ENCODE results near the gene SPTLC1.
"Not testable (repeated sequence)": the region's sequence is repeated elsewhere in the genome, so short reads cannot be mapped to it uniquely, and the experiment has no call there.

Gene SPTLC1

DNA sequence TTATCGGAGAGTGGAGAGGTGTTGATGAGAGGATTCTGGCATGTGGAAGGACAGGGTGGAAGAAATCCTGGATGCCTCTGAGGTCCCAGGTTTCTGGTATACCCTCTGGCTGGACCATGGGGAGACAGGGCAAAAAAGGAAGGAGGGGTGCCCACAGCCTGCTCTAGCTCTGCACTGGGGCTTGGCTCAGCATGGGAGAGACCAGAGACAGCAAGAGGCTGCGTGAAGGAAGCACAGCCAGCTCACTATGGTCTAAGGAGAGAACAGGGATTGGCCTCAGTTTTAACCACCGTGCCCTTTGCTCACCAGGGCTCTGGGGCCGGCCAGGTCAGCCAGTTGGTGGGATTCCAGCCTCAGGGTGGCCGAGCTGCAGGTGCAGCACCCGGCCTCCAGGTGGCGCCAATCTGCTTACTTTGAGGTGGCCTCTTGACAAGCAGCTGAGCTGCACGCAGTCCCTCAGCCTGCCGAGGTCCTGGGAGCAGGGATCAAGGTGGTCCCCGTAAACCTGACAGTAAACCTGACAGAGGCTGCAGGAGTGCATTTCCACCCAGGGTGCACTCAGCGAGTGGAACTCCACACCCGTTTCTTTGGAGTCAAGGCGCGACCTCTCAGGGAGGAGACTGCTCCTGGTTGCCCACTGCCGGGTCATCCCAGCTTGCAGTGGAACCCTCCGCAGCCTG is 25.0 kb upstream of the SPTLC1 start:
- peak; percentile 57 for DNase-seq

DNA sequence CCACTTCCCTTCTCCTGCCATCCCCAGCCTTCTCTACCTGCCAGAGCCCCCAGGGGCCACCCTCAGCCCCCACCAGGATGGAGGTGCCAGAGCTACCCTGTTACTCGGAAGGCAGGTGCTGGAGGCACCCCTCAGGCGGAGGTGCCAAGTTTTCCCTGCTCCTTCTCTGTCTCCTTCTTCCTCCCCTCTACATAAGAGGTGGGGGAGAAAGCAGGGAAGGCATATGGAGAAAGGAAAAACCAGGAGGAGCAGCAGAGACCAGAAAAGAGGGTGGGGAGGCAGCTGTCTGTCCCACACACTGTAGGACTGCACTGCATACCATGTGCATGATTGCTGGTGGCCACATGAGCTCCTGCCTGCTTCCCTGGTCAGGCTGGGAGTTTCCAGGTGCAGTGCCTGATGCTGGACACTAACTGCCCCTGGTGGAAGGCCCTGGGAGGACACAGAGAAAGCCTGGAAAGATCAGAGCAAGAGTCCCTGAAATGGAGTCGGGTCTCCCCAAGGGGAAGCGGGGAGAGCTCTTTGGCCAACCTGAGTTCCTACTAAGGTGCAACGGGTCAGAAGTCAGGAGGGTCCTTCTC is 23.8 kb upstream of the SPTLC1 start:
- not testable (repeated sequence) for DNase-seq

DNA sequence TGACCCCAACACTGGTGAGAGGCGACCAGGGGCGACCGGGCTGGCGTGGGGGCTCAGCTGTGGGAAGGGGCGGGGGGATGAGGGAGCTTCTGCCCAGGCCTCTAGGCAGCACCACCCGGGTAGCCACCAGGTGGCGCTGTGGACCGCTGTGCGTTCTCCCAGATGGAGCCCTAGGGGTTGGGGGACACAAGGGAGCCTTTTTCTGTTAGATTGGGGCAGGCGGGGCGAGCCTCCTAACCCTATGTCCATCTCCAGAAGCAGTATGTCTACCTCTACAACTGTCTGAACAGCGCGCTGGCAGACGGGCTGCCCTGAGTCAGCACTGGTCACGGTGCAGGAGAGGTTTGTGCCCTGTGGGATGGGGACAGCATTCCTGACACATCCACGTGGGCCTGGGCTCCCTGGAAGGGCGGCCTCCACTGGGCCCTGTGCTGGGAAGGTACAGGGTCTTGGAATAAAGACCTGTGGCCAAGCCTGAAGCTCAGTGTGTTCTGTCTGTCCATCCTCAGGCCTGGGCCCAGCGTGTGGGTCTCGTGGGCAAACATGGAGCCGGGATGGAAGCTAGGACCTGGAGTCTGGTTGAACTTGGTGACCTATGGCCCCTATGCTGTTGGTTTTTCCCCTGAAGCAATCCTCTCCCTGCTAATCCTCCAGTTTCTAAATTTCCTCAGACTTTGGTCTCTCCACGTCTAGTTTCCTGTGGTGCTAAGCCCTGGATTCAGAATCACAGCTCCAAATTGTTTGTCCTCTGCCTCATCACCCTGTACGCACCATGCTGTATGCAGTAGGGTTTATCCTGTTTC is 23.1 kb upstream of the SPTLC1 start:
- DNase-seq = peak; percentile 55

DNA sequence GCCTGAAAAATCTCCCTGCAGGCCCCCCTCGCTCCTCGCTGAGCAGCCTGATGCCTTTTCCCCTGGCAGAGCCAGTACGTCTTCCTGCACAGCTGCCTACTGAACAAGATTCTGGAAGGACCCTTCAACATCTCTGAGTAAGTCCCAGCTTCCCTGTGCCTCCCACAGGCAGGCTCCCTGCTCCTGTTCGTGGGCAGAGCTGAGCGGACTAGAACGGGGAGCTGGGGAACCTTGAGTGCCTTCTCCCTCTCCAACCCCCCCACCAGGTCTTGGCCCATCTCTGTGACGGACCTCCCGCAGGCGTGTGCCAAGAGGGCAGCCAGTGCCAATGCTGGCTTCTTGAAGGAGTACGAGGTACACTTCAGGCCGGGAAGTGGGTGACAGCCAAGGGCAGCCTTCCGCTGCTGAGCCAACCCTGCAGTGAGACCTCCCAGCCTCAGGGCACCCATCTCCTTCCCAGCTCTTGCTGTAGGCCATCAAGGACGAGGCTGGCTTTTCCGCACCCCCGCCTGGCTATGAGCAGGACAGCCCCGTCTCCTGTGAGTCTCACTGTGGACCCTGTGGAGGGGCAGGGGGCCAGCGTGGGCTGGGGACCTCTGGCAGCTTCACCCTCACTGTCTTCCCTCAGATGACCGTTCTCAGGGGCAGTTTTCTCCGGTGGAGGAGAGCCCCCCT is 21.1 kb upstream of the SPTLC1 start:
- no peak for DNase-seq

DNA sequence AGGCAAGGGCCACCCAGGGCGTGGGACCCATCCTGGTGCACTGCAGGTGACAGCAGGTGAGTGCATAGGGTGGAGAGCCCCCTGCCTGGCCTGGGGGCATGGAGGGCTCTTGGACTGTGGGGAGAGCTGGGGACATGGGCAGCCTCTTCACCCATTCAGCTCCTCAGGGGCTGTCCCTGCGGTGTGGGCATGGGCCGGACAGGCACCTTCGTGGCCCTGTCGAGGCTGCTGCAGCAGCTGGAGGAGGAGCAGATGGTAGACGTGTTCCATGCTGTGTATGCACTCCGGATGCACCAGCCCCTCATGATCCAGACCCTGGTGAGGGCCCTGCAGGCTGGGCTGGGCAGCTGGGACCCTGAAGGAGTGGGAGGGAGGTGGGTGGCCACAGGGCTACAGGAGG is 20.4 kb upstream of the SPTLC1 start:
- no peak for DNase-seq

DNA sequence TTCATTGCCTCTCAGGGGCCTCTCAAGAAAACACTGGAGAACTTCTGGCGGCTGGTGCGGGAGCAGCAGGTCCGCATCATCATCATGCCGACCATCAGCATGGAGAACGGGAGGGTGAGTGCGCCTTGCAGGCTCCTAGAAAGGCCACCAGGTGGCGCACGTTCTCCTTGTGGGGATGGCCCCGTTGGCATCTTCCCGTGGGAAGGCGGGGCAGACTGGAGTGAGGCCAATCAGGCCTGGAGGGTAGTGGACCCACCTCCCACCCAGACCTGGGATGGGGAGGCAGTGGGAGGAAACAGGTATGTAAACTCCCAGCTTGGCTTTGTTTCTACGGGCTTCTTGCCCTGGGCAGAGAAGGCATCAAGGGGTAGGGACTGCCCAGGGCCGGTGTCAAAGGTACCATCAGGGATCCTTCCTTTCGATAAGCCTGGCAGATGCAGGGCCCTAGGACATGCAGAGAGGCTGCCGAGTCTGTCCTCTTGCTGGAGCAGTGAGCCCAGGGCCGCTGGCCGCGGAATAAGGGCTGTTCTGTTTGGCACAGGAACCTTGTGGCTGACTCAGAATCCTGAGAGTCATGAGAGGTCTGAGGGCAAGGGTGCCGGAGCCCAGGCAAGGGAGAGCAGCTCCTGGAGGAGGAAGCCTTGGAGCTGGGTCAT is 18.9 kb upstream of the SPTLC1 start:
- peak; percentile 64 for DNase-seq

DNA sequence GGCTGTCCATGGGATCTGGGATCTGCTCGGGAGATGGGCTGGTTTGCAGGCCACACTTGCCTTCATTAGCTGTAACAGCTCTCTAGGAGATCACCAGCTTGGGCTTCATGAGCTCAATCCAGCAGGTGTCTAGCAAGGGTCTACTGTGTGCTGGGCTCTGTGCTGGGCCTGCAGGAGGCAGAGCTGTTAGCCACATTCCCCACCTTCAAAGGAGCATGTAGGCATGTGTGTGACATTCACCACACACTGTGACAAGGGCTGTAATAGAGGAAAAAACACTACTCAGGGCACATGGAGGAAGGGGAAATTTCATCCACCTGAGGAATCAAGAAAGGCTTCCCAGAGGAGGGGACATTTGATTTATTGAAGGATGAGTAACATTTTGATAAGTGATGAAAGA is 17.7 kb upstream of the SPTLC1 start:
- DNase-seq = not testable (repeated sequence)

DNA sequence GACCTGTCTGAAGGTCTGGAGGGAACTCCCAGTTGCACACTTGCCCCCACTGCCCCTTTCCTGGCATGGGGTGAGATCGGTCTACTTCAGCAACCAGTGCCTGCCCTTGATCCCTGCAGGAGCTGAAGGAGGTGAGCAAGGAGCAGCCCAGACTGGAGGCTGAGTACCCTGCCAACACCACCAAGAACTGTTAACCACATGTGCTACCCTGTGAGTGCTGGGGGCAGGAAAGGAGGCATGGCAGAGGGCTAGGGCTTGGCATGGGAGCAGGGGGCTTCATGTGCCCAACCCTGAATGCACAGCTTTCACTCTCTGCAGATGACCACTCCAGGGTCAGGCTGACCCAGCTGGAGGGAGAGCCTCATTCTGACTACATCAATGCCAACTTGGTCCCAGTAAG is 17.3 kb upstream of the SPTLC1 start:
- no peak for DNase-seq

DNA sequence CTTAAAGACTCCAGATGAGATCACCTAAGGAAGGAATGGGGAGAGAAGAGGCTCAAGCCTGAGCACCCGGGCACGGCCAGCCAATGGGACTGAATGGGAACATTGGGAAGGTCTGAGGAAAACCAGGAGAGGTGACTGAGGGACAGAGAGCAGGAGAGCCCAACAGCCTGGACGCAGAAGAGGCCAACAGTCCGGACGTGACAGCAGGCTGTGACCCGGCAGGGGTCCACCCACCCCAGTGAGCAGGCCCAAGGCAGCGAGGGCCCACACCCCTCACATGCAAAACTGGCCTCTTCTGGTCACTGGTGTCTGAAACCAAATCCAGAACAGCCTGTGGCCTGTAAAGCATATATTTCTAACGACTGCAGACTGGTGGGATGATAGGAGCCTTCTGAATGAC is 7.6 kb upstream of the SPTLC1 start:
- DNase-seq = no peak

DNA sequence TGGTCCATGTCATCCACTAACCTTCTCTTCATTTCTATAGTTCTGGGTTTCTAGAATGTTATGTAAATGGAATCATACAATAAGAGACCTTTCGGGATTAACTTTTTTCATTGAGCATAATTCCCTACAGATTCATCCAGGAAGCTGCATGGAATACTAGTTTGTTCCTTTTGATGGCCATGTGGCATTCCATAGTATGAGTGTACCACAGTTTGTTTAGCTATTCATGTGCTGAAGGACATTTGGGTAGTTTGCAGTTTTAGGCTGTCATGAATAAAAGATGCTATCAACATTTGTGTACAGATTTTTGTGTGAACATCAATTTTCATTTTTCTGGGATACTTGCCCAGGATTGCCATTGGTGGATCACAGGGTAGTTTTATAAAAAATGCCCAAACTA is 6.8 kb upstream of the SPTLC1 start:
- DNase-seq = no peak

DNA sequence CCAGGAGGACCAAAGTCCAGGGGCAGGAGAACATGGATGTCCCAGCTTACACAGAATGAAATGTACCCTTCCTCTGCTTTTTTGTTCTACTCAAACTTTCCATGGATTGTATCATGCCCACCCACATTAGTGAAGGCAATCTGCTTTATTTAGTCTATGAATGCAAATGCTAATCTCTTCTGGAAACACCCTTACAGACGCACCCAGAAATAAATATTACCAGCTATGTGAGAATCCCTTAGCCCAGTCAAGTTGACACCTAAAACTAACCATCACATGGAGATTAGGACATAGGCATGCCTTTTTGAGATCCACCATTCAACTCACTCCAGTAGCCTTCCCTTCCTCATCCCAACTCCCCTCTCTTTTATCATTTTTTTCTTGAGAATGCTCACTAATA is 6.1 kb upstream of the SPTLC1 start:
- DNase-seq = no peak

DNA sequence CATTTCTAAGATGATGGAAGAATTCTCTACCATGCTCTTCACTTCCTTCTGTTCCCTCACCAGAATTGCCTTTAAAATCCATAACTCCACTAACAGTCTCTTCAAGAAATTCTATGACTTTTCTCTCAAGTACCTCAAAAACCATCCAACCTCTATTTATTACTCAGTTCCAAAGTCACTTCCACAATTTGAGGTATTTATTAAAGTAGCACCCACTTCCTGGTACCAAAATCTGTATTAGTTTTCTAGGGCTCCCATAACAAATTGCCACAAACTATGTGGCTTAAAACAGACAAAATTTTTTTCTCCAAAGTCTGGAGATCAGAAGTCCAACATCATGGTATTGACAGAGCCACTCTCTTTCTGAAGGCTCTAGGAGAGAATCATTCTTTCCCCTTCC is 4.9 kb upstream of the SPTLC1 start:
- DNase-seq = no peak

DNA sequence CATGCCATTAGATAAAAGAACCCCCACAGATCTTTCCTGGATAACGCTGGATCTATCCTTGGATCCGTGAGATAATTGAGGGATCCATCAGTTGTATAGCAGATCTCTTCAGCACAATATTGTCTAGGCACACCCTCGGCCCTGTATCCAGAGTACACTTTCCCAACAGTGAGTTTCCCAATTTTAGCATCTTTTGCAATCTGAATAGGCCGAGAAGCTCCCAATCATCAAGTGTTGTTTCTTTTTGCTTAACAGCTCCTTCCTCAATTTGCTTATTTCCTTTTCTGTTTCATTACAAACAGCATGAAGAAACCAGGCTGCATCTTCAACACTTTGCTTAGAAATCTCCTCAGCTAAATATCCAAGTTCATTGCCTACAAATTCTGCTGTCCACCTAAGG is 4.4 kb upstream of the SPTLC1 start:
- DNase-seq = no peak

DNA sequence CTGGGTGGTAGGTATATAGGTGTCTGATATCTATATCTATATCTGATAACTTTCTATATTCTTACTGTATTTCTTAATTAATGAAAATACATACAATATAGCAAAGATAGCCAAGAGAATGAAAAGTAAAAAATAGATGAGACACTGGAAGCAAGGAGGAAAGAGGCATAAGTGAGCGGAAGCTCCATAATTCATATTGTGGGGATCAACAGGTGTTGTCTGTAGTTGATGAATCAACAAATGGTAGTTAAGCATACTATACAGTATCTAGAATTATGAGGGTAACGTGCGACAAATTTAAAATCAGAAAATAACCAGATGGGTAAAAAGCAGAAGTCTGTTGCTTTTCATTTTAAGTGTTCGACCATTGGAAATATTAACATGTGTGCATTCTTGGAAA is 7.1 kb downstream of the SPTLC1 start:
- no peak for DNase-seq

DNA sequence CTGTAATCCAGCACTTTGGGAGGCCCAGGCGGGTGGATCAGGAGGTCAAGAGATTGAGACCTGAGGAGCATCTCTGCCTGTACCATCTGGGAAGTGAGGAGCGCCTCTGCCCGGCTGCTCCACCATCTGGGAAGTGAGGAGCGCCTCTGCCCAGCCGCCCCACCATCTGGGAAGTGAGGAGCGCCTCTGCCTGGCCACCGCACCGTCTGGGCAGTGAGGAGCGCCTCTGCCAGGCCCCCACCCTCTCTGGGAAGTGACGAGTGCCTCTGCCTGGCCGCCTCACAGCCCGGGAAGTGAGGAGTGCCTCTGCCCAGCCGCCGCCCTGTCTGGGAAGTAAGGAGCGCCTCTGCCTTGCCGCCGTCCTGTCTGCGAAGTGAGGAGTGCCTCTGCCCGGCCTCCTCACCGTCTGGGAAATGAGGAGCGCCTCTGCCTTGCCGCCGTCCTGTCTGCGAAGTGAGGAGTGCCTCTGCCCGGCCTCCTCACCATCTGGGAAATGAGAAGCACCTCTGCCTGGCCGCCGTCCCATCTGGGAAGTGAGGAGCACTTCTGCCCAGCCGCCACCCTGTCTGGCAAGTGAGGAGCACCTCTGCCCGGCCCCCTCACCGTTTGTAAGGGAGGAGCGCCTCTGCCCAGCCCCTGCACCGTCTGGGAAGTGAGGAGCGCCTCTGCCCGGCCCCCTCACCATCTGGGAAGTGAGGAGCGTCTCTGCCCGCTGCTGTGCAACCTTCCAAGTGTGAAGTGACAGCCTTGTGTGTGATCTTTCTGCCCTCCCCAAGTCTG is 9.6 kb downstream of the SPTLC1 start:
- DNase-seq = not testable (repeated sequence)

DNA sequence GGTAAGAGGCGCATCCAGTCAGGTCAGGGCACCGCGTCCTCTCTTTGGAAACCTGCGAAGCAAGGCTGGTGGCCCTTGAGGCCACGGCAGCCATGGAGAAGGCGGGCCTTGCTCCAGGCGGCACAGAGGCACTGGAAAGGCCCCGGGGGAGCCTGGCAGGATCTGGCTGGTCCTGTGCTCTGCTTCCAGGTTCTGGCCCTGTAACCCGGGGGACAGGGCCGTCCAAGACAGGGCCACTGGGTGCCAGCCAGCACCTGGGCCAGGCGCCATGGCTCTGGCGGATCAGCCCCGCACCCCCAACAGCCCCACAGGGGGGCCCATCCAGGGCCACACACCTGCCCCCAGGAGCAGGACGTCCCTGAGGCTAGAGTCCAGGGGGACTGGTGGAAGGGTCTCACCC is 11.6 kb downstream of the SPTLC1 start:
- not testable (repeated sequence) for DNase-seq

DNA sequence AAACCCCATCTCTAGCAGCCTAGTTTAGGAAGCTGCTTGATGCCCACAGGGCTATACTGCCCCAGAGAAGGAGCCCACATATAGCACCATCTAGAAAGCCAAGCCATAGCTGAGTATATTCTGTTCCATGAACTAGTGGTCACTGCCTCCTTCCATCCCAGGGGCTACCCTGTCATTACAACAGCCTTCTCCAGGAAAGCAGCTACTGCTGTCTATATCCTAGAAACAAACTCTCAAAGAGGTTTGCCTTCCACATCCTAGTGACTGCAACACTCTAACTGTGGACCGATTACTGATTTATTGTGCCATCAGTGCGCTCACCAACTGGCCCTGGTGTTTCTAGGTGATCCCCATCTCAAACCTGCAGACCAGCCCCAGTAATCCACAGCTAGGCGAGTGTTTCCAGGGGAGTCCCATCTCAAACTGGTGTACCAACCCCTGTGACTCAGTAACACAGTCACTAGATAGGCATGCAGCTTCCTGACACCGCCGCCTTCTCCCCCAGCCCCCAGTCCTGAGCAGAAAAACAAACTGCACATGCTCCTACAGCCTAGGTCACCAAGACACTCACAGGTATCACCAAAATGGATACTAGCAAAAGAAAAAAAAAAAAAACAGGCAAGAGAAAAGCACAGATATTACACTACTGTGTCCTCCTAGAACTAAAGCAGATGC is 14.8 kb downstream of the SPTLC1 start:
- DNase-seq = no peak

DNA sequence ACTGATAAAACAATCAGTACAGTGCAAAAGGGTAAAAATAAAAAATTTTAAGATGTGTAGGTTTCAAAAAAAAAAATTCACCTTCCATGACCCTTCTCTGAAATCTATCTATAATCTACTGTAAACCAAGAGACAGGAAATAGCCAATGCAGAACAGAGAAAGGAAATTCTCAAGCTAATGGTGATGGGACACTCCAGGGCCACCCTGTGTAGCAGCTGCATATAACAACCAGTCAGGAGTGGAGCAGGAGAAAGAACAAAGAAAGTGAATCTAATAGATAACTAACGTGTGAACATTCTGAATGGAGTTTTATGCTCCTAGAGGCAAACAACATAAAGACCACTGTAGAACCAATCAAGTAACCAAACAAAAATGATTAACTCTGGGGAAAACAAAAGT is 16.6 kb downstream of the SPTLC1 start:
- no peak for DNase-seq

DNA sequence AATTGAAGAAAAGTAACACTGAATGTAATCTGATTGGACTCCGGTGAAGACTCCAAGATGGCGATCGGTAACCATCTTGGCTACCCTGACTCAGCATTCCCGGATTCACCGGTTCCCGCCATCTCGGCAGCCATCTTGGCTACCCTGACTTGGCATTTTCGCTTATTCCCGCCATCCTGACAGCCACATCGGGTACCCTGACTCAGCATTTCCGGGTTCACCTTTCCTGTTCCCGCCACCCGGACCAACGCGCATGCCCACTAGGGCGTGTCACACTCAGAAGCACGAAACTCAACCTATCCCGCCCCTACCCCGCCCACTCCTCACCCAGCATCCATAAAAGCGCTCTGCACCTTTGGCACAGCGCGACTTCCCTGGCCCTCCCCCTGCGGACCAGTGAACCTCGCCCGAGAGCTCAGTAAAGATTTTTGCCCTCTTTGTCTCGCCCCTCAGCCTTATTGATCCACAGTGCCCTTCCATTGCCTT is 17.2 kb downstream of the SPTLC1 start:
- DNase-seq = peak; percentile 59

DNA sequence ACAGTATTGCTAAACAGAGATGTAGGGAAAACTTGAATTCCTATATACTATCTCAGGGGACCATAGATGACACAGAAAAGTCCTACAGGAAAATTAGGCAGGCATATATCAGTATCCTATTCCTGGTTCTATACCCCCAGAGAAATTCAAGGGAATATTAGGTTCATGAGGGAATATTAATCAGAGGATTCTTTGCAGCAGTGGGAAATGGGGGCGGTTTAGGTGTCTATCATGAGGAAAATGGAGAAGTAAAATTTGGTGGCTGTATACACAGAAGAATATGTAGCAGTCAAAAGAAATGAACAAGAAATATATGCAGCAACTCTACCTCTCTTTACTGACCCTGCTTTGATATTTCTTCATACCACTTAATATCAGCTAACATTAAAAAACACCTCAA is 20.0 kb downstream of the SPTLC1 start:
- no peak for DNase-seq

DNA sequence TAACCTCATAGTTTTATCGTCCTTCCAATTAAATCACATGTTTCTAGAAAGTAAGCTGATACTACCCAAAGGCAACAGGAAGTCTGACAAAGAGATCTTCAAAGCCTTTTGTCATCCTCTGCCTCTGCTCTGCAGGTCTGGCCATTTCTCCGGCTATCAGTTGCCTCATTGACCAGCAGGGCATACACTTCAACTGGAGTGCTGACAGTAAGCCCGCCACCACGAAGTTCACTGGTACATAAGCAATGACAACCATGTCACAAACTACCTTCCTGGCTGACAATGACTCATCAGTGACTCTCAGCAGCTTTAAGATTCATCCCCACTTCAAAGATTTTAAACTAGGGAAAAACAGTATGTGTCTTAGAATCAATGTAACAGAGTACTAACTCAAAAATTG is 20.6 kb downstream of the SPTLC1 start:
- peak; percentile 29 for DNase-seq

DNA sequence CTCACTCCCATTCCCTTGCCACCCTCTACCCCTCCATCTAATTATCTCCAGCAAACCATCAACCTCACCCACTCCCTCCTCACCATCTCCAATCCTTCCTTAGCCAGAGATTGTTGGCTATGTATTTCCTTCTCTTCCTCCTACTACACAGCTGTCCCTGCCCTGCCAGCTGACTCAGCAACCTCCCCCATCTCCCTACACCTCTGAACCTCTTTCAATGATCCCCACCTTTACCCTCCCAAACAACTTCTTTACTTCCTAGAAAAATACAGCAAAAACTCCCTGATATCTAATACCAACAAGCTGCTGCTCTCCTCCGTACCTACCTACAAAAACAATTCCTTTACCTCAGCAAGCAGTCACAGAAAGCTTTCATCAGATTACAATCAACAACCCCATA is 37.3 kb downstream of the SPTLC1 start:
- DNase-seq = no peak

All from CD4-positive, alpha-beta T cell treated with Interleukin-4 for 4 hours (primary cell).